GM19467 (cell line): ENCODE results near the gene ADAMTS6.

Experiments used
- ATAC-seq: cut with Tn5 transposase; IDR thresholded peaks from one replicate; pipeline ENCODE4 v1.9.1; 2021; ENCODE audit warnings: mild to moderate bottlenecking, moderate library complexity; ENCODE audit not compliant: unreplicated experiment

The ADAMTS6 gene

GRCh38 chr5:65151614-65152013 is 330.1 kb downstream of the ADAMTS6 start:
- no peak for ATAC-seq

DNA sequence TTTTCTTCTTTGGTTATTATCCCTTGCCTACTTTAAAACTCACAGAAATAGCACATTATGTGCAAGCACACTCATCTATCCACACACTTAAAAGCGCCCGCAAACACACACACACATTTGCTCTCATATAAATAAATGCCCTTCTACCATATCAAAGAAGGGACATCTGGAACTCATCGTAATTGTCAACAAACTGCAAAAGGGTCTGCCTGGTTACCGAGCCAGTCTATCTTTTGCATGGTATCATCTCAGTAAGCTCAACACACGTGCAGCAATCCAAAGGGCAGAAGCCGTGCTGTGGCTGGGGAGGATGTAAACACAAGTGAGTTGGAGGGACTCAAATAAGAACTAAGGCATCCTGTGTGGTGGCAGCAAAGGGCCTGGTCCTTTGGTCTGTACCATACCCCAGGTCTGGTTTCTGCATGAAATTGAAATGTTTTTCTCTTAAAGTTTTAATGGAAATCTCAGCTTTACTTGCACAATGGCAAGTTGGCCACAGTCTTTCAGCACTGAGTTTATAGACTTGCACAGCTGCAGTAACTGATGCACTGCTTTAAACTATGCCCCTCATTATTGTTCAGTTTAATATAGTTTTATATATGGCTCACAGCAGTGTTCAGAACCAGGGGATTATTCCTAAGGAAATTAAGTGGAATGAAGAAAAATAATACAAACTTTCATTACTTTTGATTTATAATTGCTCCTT is 331.0 kb downstream of the ADAMTS6 start:
- ATAC-seq = no peak

DNA sequence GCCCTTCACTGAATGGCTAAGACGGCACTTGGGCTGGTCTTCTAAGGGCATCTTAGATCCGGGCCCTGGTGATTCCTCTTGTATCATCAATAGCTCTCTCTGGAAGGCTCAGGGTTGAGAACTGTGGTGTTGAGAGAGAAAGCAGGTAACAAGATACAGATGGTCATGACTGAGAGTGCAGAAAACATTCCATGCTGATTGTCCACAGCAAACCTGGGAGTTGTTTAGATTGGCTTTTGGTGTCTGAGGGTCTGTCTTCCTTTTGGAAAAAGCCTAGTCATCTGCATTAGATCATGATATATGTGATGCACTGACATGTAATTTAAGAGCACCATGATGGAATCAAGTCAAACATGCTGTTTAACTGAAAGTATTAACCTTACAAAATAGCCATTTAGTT is 331.9 kb downstream of the ADAMTS6 start:
- no peak for ATAC-seq

GRCh38 chr5:65144136-65144871 is 337.4 kb downstream of the ADAMTS6 start:
- no peak for ATAC-seq

- ATAC-seq = no peak
These were observed 339.2 kb downstream of the ADAMTS6 start for GRCh38 chr5:65142511-65143011.

DNA sequence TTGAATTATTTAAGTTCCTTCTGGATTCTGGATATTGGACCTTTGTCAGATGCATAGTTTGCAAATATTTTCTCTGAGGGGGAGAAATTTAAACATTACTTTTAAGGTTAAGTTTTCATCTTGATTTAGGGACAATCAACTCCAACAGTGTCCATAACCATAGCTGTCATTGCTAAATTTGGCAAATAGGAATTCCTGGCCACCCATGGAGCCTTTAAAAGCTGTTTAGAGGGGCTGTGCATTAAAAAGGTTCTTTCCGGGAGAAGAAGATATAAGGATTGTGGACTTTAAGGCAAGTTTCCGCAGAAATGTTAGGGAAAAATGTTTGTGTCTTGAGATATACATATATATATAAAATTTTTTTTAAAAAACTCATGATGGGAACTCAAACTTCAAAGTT is 339.7 kb downstream of the ADAMTS6 start:
- no peak for ATAC-seq

- ATAC-seq = no peak
These were observed 340.2 kb downstream of the ADAMTS6 start for GRCh38 chr5:65141493-65141892.

DNA sequence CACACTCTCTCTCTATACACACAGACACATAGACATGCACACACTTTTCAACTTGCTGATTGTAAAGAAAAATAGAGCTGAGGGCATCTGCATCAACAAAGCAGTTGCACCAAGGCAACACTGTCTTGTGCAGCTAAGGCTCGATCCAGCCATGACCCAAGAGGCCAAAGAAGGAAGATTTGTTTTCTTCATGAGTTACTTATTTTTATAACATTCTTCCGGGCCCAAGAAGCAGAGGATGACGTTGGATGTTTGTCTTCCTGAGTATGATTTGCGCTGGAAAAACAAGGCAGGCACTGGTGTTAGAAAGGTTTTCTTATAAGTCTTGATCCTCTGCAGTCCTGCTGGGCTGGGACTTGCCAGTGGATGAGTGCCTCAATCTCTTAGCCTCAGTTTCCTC is 344.1 kb downstream of the ADAMTS6 start:
- ATAC-seq = no peak

DNA sequence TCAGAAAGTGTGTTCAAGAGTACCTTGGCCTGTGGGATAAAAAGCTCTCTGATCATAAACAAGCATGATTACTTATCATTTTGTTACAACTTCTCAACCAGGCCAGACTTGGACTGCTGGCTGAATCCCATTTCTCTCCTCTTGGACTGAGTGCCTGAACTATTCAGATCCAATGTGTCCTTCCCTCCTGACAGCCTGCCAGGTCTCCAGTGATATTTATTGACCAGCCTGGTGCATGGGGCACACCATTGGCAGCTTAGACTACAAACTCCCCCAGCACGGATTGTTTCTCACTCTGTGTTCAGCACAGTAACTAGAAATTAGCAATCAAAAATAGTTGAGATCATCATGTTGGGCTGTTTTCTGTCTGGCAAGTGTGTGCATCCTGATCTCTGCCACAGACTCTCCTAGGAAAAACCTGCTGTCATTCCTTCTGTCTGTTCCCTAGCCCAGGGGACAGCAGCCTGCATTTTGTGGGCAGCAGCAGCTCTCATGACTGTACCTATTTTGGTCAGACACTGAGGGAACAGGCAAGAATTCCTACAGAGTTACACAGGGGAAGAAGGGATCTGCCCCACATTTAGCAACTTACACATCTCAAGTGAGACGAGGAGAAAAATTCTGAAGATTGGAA is 348.1 kb downstream of the ADAMTS6 start:
- ATAC-seq = no peak

DNA sequence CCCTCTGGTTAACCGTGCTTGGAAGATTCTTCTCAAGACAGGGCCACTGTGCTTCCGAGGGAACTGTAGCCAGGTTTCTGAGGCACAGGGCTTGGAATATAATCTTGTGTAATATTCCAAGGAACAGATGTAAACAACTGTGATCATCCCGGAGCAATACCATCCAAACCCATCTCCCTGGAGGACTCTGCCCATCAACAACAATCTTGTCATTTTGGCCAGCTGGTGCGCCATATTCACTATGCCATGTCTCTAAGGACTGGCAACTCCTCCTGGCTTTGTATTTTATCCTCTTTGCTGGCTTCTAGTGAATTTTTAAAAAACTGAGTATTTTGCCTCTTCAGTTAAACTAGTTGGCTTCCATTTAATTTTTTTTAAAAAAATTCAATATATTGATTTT is 349.3 kb downstream of the ADAMTS6 start:
- no peak for ATAC-seq

DNA sequence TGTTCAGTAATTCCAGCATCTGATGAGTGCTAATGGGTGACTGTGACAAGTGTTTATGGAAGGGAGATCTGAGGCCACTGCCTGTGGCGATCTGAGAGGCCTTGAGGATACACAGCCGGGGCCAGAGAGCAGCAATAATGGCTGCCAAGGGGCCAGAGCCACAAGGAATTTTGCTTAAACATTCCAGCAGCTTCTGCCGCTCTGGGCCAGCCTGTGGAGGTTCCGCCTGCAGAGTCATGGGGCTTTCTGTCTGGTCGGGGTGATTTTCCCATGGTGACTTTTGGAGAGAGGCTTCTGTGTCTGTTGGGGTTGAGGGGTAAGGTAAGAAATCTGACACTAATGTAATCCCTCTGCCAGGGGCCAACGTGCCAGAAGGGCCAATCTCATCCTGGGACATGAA is 353.5 kb downstream of the ADAMTS6 start:
- no peak for ATAC-seq

DNA sequence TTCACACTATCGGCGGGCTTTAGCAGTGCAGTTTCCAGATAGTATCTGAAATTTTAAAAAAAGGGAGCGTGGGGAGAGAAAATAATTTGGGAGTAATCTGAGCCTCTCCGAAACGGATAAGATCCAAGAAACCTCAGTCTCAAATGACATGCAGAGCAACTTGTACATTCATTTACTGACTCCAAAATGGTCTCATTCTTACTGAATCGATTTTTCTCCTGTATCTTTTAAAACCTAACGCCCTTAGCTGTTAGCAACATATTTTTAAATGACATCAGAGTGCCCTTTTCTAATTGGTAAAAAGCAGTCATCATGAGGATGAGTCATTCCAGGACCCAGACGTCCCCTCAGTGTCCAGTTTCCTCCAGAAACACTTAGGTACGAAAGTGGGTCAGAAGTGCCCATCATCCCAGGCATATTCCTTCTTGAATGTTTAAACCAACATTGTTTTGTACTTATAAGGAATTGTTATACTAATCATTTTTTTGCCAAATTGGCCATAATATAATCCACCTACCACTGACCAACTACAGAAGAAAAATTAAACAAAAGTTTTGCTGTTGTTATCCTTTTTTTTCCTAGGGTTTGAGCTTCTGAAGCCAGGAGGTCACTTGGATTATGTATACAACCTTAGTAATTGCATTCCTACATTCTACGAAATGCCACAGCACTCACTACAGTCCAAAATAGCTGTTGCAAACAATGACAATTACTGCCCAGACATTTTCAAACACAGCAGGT is 354.4 kb downstream of the ADAMTS6 start:
- ATAC-seq = no peak

DNA sequence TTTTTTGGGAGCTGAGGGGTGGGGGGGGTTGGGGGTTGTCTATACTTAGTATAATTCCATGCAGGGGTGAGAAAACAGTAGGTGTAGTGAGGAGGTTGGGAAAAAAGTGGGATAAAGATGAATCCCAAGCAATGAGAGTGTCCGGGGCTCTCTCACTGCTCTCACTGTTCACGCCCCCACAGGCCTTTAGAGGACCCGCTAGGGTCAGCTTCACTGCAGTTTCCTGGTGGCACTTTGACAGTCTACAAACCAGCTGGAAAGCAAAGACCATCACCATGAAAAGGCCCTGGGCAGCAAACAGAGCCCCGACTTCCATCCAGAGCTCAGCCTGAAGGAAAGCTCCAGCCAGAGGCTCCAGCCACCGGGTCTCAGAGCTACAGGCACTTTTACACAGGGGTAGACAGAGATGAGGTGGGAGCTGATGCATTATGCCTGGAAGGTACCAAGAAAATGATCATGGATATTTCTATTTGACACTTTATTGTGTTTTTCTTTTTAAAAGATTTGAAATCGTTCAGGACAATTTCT is 355.1 kb downstream of the ADAMTS6 start:
- no peak for ATAC-seq

DNA sequence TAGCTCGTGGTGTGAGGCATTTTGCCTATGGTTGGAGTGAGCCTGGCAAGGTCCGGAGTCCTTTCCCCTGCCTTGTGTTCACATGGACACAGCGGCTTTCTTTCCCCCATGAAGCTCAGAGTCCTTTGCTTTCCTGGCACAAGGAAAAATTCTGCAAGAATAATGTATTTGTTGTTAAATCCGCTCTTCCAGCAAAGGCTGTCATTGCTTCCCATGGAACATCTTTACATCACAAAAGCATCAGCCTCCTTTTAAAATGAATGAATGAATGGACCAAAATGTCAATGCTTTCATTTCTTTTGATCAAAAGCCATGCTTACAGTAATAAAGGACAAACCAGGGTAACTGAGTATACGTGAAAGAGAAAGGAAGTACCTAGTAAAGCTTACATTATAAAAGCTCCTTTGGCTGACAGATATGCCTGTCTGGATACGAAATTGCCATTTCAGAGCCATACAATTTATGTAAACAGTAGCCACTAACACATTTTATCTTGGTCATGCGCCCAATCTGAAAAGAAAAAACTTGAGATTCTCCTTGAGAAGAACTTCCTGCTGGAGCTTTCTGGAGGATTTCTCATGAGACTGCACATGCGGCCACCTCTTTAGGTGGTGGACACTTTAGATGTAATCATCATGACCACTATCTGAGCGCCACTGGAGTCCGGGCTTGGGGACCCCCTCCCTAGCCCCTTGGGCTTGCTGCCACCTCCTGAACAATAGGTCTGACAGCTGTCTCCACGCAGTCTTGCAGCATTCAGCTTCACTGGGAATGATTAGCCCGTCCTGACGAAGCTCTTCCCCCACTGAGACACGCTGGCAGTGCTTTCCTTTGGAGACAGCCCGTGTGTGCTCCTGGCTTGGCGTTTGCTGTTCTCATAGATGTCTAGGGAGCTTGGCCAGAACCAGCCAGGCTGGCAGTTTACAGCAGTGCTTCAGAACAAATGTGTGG is 355.9 kb downstream of the ADAMTS6 start:
- ATAC-seq = no peak

GRCh38 chr5:65121880-65122436 is 359.8 kb downstream of the ADAMTS6 start:
- ATAC-seq = no peak

DNA sequence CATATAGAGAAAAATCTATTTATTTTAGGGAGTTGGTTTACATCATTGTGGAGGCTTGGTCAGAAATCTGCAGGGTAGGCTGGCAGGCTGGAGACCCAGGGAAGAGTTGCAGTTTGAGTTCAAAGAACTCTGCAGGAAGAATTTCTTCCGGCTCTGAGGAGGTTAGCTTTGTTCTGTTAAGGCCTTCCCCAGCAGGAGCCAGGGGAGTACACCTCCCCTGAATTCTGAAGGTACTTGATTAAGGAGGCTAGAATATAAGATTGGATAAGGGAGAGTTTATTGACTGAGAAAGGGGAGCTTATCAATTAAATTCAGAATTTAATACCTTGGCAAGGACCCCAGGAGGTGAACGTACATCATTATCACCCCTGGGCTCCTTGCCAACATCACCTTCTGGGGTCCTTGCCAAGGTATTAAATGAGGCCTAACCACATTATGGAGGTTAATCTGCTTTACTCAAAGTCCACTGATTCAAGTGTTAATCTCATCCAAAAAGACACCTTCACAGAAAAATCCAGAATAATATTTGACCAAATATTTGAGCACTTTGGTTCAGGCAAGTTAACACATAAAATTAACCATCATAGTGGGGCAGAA is 361.3 kb downstream of the ADAMTS6 start:
- no peak for ATAC-seq

DNA sequence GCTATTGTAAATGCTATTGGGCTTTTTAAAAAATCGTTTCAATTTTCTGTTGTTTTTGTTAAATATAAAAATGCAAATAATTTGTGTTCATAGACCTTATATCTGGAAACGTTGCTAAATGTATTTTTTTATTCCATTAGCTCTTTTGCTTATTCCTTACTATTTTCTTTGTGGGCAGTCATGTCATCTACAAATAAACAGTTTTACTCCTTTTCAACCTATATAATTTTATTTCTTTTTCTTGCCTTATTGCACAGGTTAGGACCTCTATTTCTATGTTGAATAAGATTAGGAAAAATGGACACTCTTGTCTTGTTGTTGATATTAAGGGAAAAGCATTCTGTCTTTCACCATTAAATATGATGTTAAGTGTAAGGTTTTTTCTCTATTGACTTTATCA is 364.2 kb downstream of the ADAMTS6 start:
- no peak for ATAC-seq

DNA sequence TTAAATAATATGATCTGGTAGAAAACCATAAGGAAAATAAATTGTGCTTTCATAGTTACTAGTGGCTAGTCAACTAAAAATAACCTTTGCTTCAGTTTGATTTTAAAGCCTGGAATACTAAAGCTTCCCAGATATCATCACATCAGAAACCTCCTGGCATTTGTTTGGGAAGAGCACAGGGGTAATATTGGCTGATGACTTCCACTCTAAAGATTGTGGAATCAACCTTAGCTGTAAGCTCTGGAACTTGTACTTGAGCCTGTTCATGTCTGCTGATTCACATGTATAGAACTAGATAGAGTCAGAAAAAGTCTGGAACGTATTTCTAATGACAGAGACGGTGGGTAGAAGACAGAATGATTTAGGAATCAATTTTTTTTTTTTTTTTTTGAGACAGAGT is 367.9 kb downstream of the ADAMTS6 start:
- ATAC-seq = no peak

DNA sequence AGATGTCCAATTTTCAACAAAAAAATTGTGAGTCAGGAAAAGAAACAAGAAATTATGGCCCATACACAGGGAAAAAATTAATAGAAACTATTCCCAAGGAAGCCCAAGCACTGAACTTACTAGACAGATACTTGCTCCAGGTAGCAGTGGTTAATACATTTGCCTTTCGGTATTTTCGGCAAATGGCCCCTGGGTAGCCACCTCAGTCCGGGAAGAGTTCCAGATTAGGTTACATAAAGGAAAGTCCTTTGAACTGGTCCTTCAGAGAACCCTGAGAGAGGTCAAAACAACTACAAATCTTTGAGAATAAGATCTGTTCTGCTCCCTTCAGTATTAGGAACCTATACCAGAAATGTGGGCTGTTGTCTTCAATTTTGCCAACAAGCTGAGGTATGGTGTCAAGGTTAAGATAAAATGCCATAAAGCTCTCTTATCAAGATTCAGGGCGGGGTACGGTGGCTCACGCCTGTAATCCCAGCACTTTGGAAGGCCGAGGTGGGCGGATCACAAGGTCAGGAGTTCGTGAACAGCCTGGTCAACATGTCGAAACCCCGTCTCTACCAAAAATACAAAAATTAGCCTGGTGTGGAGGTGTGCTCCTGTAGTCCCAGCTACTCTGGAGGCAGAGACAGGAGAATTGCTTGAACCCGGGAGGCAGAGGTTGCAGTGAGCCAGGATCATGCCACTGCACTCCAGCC is 369.6 kb downstream of the ADAMTS6 start:
- no peak for ATAC-seq
